Mesendoderm (in vitro differentiated cells): Measurements from ENCODE around the gene PCED1A.
A peak's percentile ranks its signal among the peaks of the same experiment; 100 is the strongest.

Source experiments
- DNase-seq: peaks from one replicate; pipeline ENCODE4 v3.0.0; 2013
- H2AK5ac ChIP-seq: 2 replicates; pipeline ENCODE4 v1.6.1; 2013; ENCODE audit warnings: low read length, inconsistent platforms
- H2BK120ac ChIP-seq: 2 replicates; pipeline ENCODE4 v1.6.1; 2013; ENCODE audit warnings: low read depth, mild to moderate bottlenecking, low read length, moderate library complexity, mixed read lengths
- H2BK15ac ChIP-seq: replicated peaks from 2 replicates; pipeline ENCODE4 v1.6.1; 2013; ENCODE audit warnings: low read depth, mild to moderate bottlenecking, moderate library complexity
- H2BK5ac ChIP-seq: 2 replicates; pipeline ENCODE4 v1.6.1; 2013; ENCODE audit warnings: low read length, inconsistent platforms
- H3K18ac ChIP-seq: 2 replicates; pipeline ENCODE4 v1.6.1; 2013; ENCODE audit warnings: mild to moderate bottlenecking, low read length, mixed read lengths
- H3K23ac ChIP-seq: one replicate; pipeline ENCODE4 v1.6.1; 2013; ENCODE audit warnings: low read length
- H3K27ac ChIP-seq: 2 replicates; pipeline ENCODE4 v1.5.1; 2013; ENCODE audit warnings: low read depth, mild to moderate bottlenecking, inconsistent platforms, low read length, moderate library complexity
- H3K27me3 ChIP-seq: 2 replicates; pipeline ENCODE4 v1.6.1; 2013; ENCODE audit warnings: low read length, control low read depth, mild to moderate bottlenecking, inconsistent platforms; ENCODE audit not compliant: insufficient read depth, poor library complexity
- H3K36me3 ChIP-seq: 2 replicates; pipeline ENCODE4 v1.6.1; 2013; ENCODE audit warnings: low read length, inconsistent platforms; ENCODE audit not compliant: control insufficient read depth, insufficient read depth
- H3K4ac ChIP-seq: one replicate; pipeline ENCODE4 v1.6.1; 2013; ENCODE audit warnings: low read depth, mild to moderate bottlenecking, low read length, moderate library complexity
- H3K4me1 ChIP-seq: 2 replicates; pipeline ENCODE4 v1.6.1; 2013; ENCODE audit warnings: low read depth, low read length, inconsistent platforms; ENCODE audit not compliant: control insufficient read depth
- H3K4me2 ChIP-seq: 2 replicates; pipeline ENCODE4 v1.6.1; 2013; ENCODE audit warnings: low read length
- H3K4me3 ChIP-seq: 2 replicates; pipeline ENCODE4 v1.5.1; 2013; ENCODE audit warnings: mild to moderate bottlenecking, low read length
- H3K56ac ChIP-seq: one replicate; pipeline ENCODE4 v1.6.1; 2013; ENCODE audit warnings: low read length
- H3K79me1 ChIP-seq: 2 replicates; pipeline ENCODE4 v1.6.1; 2013; ENCODE audit warnings: low read length, inconsistent platforms
- H3K79me2 ChIP-seq: 2 replicates; pipeline ENCODE4 v1.6.1; 2013; ENCODE audit warnings: mild to moderate bottlenecking, low read length; ENCODE audit not compliant: control insufficient read depth, insufficient read depth
- H3K9ac ChIP-seq: 2 replicates; pipeline ENCODE4 v1.6.1; 2013; ENCODE audit warnings: low read length, inconsistent platforms
- H4K5ac ChIP-seq: one replicate; pipeline ENCODE4 v1.6.1; 2013; ENCODE audit warnings: low read length
- H4K8ac ChIP-seq: one replicate; pipeline ENCODE4 v1.6.1; 2013; ENCODE audit warnings: low read depth, mild to moderate bottlenecking, control low read depth, low read length, moderate library complexity
- WGBS: extraction: QIAGEN DNeasy Blood & Tissue Kit; methylation state at CpG from one replicate; pipeline ENCODE4 v1.1.7; 2013; ENCODE audit warnings: low lambda C conversion rate, missing lambda C conversion rate; ENCODE audit not compliant: insufficient coverage; ENCODE audit errors: extremely low coverage; 5-methylcytosine and 5-hydroxymethylcytosine counted together

PCED1A gene

DNA sequence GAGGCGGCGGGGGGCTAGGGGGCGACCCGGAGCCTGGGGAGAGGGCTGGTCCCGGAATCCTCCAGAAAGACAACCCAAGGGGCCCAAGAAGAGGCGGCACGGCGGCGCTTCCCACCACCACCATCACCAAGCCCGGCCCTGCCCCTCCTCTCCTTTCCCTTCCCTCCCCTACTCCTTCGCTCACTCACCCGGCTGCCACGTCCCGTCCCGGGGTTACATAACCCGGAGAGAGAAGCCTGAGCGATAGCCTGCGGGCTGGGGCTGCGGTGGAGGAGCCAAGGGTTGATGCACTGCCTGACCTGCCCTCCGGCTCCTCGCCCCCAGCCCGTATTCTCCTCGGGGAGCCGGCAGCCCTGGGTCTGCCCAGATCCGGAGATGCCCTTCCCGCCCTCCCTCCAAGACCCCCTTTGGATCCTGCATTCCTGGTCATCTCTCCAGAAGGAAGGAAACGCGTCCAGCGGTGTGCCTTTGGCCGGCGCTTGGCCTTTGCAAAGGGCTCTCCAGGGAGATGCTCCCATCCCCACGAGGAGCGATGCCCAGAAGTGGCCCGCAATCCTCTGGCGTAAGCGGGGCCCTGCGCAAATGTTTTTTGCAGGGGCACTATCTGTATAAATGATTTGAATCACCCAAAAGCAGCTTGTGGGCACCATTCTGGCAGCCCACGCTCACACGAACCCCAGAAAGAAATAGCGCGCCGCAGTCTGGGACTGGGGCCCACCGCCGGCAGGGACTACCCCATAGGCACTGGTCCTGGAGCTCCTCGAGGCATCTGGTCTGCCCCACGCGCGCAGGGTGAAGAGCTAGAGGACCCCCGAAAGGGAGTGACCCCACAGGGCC, 35.4 kb downstream of the PCED1A start:
- H3K27me3 ChIP-seq: peaks cover 55% of the 10 kb centered on the region
- no CpG with 5 or more reads among the region's 49 CpGs for WGBS

DNA sequence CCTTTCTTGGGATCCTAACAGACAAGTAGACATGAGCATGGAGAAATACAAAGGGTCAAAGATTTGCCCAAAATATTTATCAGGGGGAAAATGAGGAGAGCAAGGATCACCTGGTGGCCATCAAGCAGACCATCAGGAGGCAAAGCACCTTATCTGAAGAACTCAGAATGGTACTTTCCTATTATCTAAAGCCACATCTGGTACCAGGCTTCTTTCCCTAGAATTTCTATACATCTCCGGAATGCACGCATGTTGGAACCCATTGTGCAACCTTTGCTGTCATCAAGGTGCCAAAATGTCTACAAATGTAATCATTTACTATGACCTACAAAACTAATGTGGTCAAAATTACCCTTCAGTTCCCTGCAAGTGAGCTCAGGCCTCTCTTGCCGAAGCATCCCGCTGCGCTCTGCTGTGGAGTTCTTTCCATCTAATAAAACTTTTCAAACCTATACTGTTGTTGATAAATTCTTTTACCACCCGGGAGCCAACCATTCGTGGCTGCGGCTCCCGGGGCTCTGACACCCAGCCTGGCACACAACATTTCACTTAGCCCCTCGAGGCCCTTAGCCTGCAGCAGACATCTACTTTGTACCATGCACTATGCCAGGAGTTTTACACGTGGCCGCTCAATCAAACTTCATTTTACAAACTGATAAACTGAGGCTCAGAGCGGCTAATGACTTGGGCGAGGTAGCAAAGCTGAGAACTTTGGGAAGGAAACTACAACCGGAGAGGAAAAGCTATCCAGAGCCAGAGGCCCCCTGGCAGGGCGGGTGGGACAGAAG, 36.2 kb downstream of the PCED1A start:
- no peak overlapping the region for H2BK15ac ChIP-seq
- no peaks in the 10 kb centered on the region for H3K79me2 ChIP-seq
- H3K4me3 ChIP-seq: no peak overlapping the region
- H4K5ac ChIP-seq: no peak overlapping the region
- no peak overlapping the region for H3K56ac ChIP-seq
- no peak overlapping the region for H3K23ac ChIP-seq
- H3K27ac ChIP-seq: no peak overlapping the region
- H3K4me1 ChIP-seq: peaks cover 4% of the 10 kb centered on the region
- H4K8ac ChIP-seq: no peak overlapping the region
- H2AK5ac ChIP-seq: no peak overlapping the region
- H3K4me2 ChIP-seq: no peak overlapping the region
- H2BK5ac ChIP-seq: no peak overlapping the region
- no peak overlapping the region for H3K18ac ChIP-seq
- H2BK120ac ChIP-seq: no peak overlapping the region
- WGBS: no CpG with 5 or more reads among the region's 16 CpGs
- H3K36me3 ChIP-seq: no peaks in the 10 kb centered on the region
- no peak overlapping the region for H3K4ac ChIP-seq
- DNase-seq: no peak
- H3K79me1 ChIP-seq: no peaks in the 10 kb centered on the region
- H3K9ac ChIP-seq: no peak overlapping the region
- H3K27me3 ChIP-seq: peaks cover 55% of the 10 kb centered on the region

More for the DNA sequence above, 35.4 kb downstream of the PCED1A start:
- Histone ChIP-seq H2BK5ac (no peak overlapping the region), H3K9ac (no peak overlapping the region), H3K4me1 (peaks cover 1% of the 10 kb centered on the region), H3K79me1 (no peaks in the 10 kb centered on the region), H3K4ac (no peak overlapping the region), H3K36me3 (no peaks in the 10 kb centered on the region), H4K5ac (no peak overlapping the region), H2AK5ac (no peak overlapping the region), H3K79me2 (no peaks in the 10 kb centered on the region), H3K18ac (no peak overlapping the region), H3K56ac (no peak overlapping the region), H2BK15ac (no peak overlapping the region), H3K23ac (no peak overlapping the region), H3K4me2 (no peak overlapping the region), H3K27ac (no peak overlapping the region), H2BK120ac (no peak overlapping the region), H4K8ac (no peak overlapping the region), H3K4me3 (no peak overlapping the region)
- no peak for DNase-seq

DNA sequence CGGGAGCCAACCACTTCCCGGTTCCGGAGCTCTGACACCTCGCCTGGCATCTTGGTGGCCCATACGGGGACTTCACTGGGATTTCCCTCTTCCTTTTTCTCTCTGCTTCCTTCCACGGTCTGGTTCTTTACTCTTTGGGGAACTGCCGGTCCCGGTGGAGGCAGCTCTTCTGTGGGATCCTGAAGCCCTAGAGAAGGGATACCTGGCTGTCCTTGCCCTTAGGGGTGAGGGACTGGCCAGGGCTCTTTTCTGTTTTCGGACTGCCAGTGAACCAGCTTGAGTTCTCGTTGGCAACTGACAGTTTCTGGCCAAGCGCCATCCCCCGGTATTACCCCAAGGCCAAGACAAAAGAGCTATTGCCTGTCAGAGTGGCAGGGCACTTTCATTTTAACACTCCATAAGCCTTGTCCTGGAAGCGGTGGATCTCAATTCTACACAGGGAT, 39.1 kb downstream of the PCED1A start:
- Histone ChIP-seq H2BK5ac (no peak overlapping the region), H3K4ac (no peak overlapping the region), H3K79me2 (no peaks in the 10 kb centered on the region), H3K27me3 (peaks cover 42% of the 10 kb centered on the region), H3K4me1 (peaks cover 4% of the 10 kb centered on the region), H3K4me3 (no peak overlapping the region), H4K8ac (no peak overlapping the region), H3K56ac (peak overlapping the region; percentile 77), H3K27ac (no peak overlapping the region), H3K23ac (no peak overlapping the region), H3K4me2 (peak overlapping the region; percentile 71), H3K18ac (peak overlapping the region; percentile 13), H2AK5ac (no peak overlapping the region), H3K9ac (peak overlapping the region; percentile 58), H2BK15ac (no peak overlapping the region), H4K5ac (no peak overlapping the region), H3K36me3 (peaks cover 7% of the 10 kb centered on the region), H3K79me1 (no peaks in the 10 kb centered on the region), H2BK120ac (no peak overlapping the region)
- DNase-seq: no peak
- WGBS: no CpG with 5 or more reads among the region's 13 CpGs

DNA sequence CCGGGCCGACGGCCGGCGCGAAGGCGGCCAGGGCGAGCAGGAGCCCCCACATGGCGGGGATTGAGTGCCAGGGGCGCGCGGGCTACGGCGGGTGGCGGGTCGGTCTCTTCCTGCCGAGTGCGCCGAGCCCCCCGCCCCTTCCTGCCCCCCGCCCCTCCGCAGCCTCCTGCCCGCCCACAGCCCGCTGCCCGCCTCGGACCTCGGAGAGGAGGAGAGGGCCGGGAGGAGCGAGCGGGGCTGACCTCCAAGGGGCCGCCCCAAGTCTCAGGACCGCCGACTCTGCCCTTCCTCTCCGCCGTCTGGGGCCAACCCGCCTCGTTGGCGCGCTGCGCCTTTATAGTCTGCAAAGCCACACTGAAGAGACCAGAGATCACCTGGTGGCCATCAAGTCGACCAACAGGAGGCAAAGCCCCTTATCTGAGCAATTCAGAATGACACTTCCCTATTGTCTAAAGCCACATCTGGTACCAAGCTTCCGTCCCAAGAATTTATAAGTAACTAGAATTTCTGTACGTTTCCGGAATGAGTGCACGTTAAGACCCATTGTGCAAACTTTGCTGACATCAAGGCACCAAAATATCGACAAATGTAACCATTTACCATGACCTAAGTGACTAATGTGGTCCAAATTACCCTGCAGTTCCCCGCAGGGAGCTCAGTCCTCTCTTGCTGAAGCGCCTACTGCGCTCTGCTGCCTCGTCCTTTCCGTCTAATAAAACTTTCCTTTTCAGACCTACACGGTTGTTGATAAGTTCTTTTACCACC, 39.8 kb downstream of the PCED1A start, which contains the start of gene CPXM1:
TSS of gene CPXM1 (minus strand) at position 107 of the 765 bp plus-strand sequence. CDS start at position 52, 55 bp downstream.
- H3K27ac ChIP-seq: peak within 1 kb of the TSS; percentile 22
- H2BK15ac ChIP-seq: no peak within 1 kb of the TSS
- peak; percentile 91 for DNase-seq
- H3K4me2 ChIP-seq: peak within 1 kb of the TSS; percentile 71
- no peak within 1 kb of the TSS for H4K5ac ChIP-seq
- no peak within 1 kb of the TSS for H3K4ac ChIP-seq
- no peak within 1 kb of the TSS for H2BK120ac ChIP-seq
- peaks cover 36% of the 10 kb centered on the region for H3K27me3 ChIP-seq
- H3K23ac ChIP-seq: peak within 1 kb of the TSS; percentile 25
- WGBS: no CpG with 5 or more reads among the region's 52 CpGs
- H2AK5ac ChIP-seq: no peak within 1 kb of the TSS
- H3K56ac ChIP-seq: peak within 1 kb of the TSS; percentile 97
- H3K4me3 ChIP-seq: peak within 1 kb of the TSS; percentile 63
- H4K8ac ChIP-seq: no peak within 1 kb of the TSS
- H3K18ac ChIP-seq: peak within 1 kb of the TSS; percentile 13
- no peaks in the 10 kb centered on the region for H3K79me2 ChIP-seq
- H3K79me1 ChIP-seq: no peaks in the 10 kb centered on the region
- H3K36me3 ChIP-seq: peaks cover 9% of the 10 kb centered on the region
- peaks cover 4% of the 10 kb centered on the region for H3K4me1 ChIP-seq
- H3K9ac ChIP-seq: peak within 1 kb of the TSS; percentile 75
- H2BK5ac ChIP-seq: no peak within 1 kb of the TSS

- H3K4me3 ChIP-seq: peak overlapping the region; percentile 63
- no peak overlapping the region for H2AK5ac ChIP-seq
- no peak overlapping the region for H3K18ac ChIP-seq
- H4K5ac ChIP-seq: no peak overlapping the region
- no peaks in the 10 kb centered on the region for H3K79me2 ChIP-seq
- H3K27me3 ChIP-seq: peaks cover 28% of the 10 kb centered on the region
- peak overlapping the region; percentile 25 for H3K23ac ChIP-seq
- H3K9ac ChIP-seq: peak overlapping the region; percentile 75
- H3K36me3 ChIP-seq: peaks cover 13% of the 10 kb centered on the region
- no peak overlapping the region for H2BK5ac ChIP-seq
- no peak overlapping the region for H2BK15ac ChIP-seq
- no peak overlapping the region for H3K27ac ChIP-seq
- WGBS: no CpG with 5 or more reads among the region's 61 CpGs
- H3K79me1 ChIP-seq: no peaks in the 10 kb centered on the region
- H4K8ac ChIP-seq: no peak overlapping the region
- DNase-seq: peak; percentile 65
- peak overlapping the region; percentile 97 for H3K56ac ChIP-seq
- H3K4ac ChIP-seq: no peak overlapping the region
- H3K4me2 ChIP-seq: peak overlapping the region; percentile 52
- H3K4me1 ChIP-seq: peaks cover 4% of the 10 kb centered on the region
- no peak overlapping the region for H2BK120ac ChIP-seq
Observed at GRCh38 chr20:2799688-2800520, 40.6 kb downstream of the PCED1A start.
